Tongue (tissue), 2 donors: Measurements from ENCODE around the gene CTNNA2. TPM values are rescaled to one million over a fixed set of nuclear protein-coding genes. Genes with fewer than 3 reads are reported as not detected.

ENCODE experiments used
- DNase-seq: peaks from one replicate; pipeline ENCODE4 v3.0.0-alpha.2; 2015
- total RNA-seq: library from RNA; depleted of rRNA; stranded (reverse); fragments of >200 nt; gene quantifications from one replicate; pipeline ENCODE4 v1.2.3, GENCODE V29; 2014

Gene CTNNA2
- total RNA-seq, 1 donor from 2014 or later: 0.92 TPM

- DNase-seq: no peak
Observed at GRCh38 chr2:79857888-79858287, 345.0 kb downstream of the CTNNA2 start.

- peak; percentile 43 for DNase-seq
Observed at GRCh38 chr2:79860228-79861058, 347.6 kb downstream of the CTNNA2 start.

DNA sequence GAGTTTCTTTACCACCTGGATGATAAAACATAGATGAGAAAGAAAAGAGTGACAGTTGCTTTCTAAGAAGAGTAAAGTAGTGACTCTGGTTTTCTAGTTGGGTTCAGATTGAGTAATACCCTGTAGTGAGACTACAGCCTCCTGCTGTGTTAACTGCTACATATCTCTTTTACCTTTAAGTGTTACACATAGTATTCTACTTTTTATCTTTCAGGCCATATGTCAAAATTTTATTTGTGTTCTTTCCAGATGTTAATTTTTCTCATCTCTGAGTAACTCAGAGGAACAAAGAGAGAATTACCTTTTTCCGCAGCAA is 348.2 kb downstream of the CTNNA2 start:
- DNase-seq: no peak

GRCh38 chr2:79862756-79863155 is 349.9 kb downstream of the CTNNA2 start:
- no peak for DNase-seq

DNA sequence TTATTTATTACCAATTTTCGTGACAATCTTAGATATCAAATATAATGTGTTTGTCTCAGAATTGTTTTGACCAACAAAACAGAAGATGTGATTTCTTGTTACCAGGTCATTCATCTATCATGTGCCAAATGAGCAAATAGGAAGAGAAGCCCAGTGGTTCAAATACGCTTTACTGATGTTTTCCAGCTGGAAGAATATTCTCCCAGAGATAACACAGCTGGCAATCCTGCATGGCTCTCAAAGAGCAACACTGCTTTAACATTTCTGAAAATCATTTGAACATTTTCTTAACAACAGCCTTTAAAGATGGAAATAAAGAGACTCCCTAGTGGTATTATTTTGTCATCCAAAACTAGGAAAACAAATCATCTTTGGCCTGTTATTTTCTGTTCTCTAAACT is 359.8 kb downstream of the CTNNA2 start:
- DNase-seq: no peak

GRCh38 chr2:79874015-79874414 is 361.2 kb downstream of the CTNNA2 start:
- no peak for DNase-seq

- peak; percentile 17 for DNase-seq
Observed at GRCh38 chr2:79876430-79876829, 363.6 kb downstream of the CTNNA2 start.

DNA sequence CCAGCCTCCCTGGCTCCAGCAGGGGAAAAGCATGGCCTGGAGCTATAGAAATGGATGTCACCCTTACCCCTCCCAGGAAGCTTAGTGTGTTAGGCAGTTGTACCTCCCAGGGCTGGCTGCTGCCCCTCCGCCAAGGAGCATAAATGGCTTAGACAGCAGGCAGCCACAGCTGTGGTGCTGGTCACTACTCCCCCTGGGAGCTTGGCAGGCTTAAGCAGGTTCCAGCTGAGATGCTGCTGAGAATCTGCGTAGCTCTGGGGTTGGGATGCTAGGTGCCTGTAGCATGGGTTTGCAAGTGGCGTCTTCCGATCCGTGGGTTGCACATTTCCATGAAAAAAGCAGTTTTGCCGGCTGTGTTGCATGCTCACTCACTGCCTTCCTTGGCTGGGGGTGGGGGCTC is 369.7 kb downstream of the CTNNA2 start:
- DNase-seq: no peak

- peak; percentile 84 for DNase-seq
Observed at GRCh38 chr2:79887747-79888374, 375.0 kb downstream of the CTNNA2 start.

GRCh38 chr2:79892123-79892522 is 379.3 kb downstream of the CTNNA2 start:
- no peak for DNase-seq

- DNase-seq: no peak
Observed at GRCh38 chr2:79899196-79899595, 386.3 kb downstream of the CTNNA2 start.

DNA sequence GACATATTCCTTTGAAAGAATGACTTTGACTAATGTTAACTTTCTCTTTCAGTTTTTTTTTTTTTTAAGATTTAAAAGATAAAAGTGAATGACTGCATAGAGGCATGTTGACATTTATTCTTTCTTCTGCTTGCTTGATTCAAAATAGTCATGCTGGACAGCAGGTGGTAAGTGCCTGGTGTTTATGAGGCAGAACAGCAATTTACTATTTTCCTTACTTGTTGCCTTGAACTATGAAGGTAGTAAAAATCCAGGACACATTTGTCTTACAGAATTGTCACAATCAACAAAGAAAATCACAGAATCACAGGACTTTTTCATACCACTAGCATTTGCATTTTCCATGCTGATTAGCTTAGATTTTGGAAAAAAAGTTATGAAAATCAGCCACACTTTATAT is 388.3 kb downstream of the CTNNA2 start:
- no peak for DNase-seq

GRCh38 chr2:79903222-79904000 is 390.6 kb downstream of the CTNNA2 start:
- DNase-seq: no peak

DNA sequence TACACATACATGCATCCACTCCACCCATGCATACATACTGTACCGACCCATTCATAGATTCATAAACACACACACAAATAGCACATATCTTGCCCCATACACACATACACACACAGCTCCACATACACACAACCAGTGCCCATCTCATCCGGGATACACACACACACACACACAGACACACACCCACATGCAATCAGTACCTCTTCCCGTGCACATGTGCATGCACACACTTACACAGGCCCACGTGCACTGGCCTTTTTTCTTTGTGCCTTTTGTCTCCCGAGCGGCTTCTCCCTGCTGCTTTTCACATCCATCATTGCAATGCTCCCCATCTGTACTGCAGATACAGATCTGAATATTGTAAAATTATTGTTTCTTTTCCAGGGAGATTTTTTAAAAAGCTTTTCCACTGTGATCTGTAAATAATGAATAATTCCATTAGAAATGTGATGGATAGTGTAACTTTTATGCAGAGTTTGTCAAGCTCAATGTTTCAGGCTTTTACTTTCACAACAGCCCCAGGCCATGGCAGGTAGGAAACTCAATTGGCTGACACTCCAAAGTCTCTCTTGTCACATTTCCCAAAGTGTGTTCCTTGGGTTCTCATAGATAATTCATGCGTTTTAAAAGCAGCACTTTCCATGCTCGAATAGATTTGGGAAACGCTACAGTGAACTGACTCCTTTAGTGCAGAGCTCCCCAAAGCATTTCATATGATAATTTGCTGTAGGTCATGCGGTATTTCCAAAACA is 393.5 kb downstream of the CTNNA2 start:
- no peak for DNase-seq

GRCh38 chr2:79909521-79909920 is 396.7 kb downstream of the CTNNA2 start:
- no peak for DNase-seq

DNA sequence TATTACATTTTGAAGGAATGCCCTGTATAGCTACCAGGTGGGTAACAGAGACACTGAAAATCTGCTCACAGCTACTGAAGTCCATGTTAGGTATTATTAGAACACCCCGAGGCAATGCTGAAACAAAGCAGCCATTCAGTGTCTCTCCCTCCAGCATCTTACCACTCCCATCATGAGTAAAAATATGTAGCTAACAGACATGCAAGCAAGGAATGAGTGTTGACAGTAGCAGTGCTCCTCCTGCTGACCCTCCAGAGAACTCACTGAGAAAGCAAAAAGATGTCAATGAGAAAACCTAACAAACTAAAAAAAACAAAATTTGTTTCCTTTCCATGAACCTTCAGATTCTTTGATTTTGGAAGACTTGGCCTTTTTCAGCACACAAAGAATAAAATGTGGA is 397.8 kb downstream of the CTNNA2 start:
- no peak for DNase-seq

- no peak for DNase-seq
Observed at GRCh38 chr2:79915455-79915854, 402.6 kb downstream of the CTNNA2 start.

DNA sequence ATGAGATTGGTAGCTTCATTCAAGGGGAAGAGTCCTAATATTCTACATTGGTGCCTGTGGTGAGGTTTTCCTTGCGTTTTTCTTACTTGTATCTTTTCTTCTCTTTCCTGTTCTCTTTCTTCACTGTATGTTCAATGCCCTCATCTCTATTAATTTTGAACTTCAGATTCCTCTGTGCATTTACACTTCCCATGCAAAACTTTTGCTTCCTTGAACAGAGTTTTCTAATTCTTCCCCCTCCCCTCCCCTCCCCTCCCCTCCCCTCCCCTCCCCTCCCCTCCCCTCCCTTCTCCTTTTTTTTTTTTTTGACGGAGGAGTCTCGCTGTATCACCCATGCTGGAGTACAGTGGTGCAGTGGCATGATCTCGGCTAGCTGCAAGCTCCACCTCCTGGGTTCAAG is 403.4 kb downstream of the CTNNA2 start:
- DNase-seq: no peak

GRCh38 chr2:79920512-79921076 is 407.7 kb downstream of the CTNNA2 start:
- DNase-seq: no peak

DNA sequence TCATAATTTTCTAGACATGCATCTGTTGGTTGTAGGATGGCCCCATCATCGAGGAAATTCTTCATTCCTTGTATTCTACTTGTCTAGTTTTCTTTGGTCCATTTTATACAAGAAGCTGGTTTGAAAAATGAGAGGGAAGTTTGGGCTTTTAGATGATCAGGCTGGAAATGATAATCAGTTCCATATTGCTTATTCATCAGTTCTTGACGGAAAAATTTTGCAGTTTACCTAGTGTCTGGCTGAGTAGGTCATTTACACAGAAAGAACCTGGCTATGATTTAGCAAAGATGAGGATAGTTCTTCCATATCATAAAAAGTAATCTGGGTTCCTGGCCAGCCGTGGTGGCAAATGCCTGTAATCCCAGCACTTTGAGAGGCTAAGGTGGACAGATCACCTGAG is 416.8 kb downstream of the CTNNA2 start:
- no peak for DNase-seq

GRCh38 chr2:79935046-79935732 is 422.3 kb downstream of the CTNNA2 start:
- no peak for DNase-seq
